Bronchial epithelial cell (primary cell): ENCODE data around the gene APBB2. TPM values are rescaled to one million over a fixed set of nuclear protein-coding genes. Genes with fewer than 3 reads are reported as not detected.

Experiments used
- DNase-seq: peaks from one replicate; pipeline ENCODE4 v3.0.0-alpha.2; 2010; ENCODE audit warnings: low read depth
- FAIRE-seq: peaks from 2 replicates; lab custom pipeline; 2011; peaks lifted over from hg19 to GRCh38; lab: Jason Lieb, UNC
- H3K27me3 ChIP-seq: 2 replicates; pipeline ENCODE4 v1.5.1; 2011; ENCODE audit warnings: low read length; ENCODE audit not compliant: control insufficient read depth, insufficient read depth
- H3K36me3 ChIP-seq: 2 replicates; pipeline ENCODE4 v1.5.1; 2011; ENCODE audit warnings: low read length; ENCODE audit not compliant: control insufficient read depth, insufficient read depth
- H3K4me3 ChIP-seq: 2 replicates; pipeline ENCODE4 v1.5.1; 2011; ENCODE audit warnings: mild to moderate bottlenecking, low read depth, low read length, control low read depth
- total RNA-seq: library from RNA; depleted of rRNA; stranded (reverse); fragments of >200 nt; gene quantifications from 2 replicates; pipeline ENCODE4 v1.2.1, GENCODE V29; 2014
- TF ChIP-seq, protein P1 (sequence below): IDR thresholded peaks from 2 replicates; pipeline ENCODE4 v1.5.1; 2011; ENCODE audit warnings: mild to moderate bottlenecking, moderate library complexity, low read length, control low read depth, inconsistent platforms; ENCODE audit not compliant: insufficient read depth, severe bottlenecking

Gene APBB2
- total RNA-seq, 1 donor from 2014 or later = 39.2 TPM

- Histone ChIP-seq H3K36me3 (peaks cover 2% of the 10 kb centered on the region), H3K4me3 (no peak overlapping the region), H3K27me3 (no peaks in the 10 kb centered on the region)
- FAIRE-seq = no peak
- DNase-seq = peak; percentile 93
- TF ChIP-seq, protein P1, sequence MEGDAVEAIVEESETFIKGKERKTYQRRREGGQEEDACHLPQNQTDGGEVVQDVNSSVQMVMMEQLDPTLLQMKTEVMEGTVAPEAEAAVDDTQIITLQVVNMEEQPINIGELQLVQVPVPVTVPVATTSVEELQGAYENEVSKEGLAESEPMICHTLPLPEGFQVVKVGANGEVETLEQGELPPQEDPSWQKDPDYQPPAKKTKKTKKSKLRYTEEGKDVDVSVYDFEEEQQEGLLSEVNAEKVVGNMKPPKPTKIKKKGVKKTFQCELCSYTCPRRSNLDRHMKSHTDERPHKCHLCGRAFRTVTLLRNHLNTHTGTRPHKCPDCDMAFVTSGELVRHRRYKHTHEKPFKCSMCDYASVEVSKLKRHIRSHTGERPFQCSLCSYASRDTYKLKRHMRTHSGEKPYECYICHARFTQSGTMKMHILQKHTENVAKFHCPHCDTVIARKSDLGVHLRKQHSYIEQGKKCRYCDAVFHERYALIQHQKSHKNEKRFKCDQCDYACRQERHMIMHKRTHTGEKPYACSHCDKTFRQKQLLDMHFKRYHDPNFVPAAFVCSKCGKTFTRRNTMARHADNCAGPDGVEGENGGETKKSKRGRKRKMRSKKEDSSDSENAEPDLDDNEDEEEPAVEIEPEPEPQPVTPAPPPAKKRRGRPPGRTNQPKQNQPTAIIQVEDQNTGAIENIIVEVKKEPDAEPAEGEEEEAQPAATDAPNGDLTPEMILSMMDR = no peak
Observed at GRCh38 chr4:41009411-41009810, 204.9 kb downstream of the APBB2 start.

DNA sequence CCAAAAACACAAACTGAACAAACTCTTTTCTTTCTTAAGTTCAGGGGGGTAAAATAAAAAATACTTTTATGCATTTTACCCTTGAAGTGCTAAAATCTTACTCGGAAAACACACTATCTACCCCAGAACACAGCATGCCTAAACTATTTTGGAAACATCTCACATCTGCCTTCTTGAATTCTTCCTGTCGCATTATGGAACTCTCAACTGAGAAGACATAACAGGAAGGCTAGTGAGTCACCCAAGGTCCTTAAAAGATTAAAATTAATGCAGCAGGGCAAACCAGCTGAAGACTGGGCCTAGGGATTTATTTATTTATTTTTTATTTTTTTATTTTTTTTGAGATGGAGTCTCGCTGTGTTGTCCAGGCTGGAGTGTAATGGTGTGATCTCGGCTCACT lies 208.2 kb downstream of the APBB2 start:
- H3K4me3 ChIP-seq = no peak overlapping the region
- DNase-seq (no peak), FAIRE-seq (no peak)
- H3K27me3 ChIP-seq = no peaks in the 10 kb centered on the region
- TF ChIP-seq, protein P1 = no peak
- H3K36me3 ChIP-seq = no peaks in the 10 kb centered on the region

GRCh38 chr4:41002309-41002708 lies 212.0 kb downstream of the APBB2 start:
- TF ChIP-seq, protein P1 = no peak
- DNase-seq (no peak), FAIRE-seq (no peak)
- Histone ChIP-seq H3K4me3 (no peak overlapping the region), H3K36me3 (no peaks in the 10 kb centered on the region), H3K27me3 (no peaks in the 10 kb centered on the region)

DNA sequence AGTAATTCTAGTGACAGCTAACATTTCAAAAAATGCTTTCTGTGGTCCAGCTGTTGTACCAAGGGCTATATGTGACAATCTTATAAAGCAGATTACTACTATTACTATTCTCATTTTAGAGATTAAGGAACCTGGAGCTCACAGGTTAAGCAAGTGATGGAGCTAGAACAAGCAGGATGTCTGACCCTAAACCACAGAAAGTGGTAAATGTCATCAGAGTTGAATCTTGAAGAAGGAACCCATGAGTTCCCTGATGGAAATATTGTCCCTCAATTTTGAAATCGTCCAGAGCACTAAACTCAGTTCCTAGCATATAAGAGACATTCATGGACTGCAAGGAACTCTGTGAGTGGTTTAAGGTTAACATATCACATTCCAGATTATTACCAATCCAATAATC lies 214.0 kb downstream of the APBB2 start:
- no peaks in the 10 kb centered on the region for H3K27me3 ChIP-seq
- DNase-seq (no peak), FAIRE-seq (no peak)
- H3K36me3 ChIP-seq = no peaks in the 10 kb centered on the region
- TF ChIP-seq, protein P1 = no peak
- no peak overlapping the region for H3K4me3 ChIP-seq

DNA sequence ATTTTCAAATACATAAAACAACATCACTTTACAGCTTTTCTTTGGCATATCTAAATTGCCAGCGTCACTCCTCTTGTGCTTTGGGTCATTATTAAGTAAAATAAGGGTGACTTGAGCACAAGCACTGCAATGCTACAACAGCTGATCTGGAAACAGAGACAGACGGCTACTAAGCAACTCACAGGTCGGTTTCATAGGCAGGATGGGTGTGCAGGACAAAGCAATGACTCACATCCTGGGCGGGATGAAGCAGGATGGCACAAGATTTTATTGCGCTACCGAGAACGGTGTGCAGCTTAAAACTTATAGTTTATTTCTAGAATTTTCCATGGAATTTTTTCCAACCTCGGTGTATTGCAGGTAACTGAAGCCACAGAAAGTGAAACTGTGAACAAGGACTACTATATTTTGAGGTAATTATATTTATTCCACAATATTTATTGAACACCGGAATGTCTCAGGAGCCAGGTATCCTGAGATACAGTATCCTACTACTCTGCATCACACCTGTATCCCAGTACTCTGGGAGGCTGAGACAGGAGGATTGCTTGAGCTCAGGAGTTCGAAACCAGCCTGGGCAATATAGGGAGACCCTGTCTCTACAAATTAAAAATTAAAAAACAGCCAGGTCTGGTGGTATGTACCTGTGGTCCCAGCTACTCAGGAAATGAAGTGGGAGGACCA lies 215.5 kb downstream of the APBB2 start:
- FAIRE-seq (no peak), DNase-seq (peak; percentile 94)

More for the DNA sequence above, 215.5 kb downstream of the APBB2 start:
- no peak overlapping the region for H3K4me3 ChIP-seq
- H3K36me3 ChIP-seq = no peaks in the 10 kb centered on the region
- TF ChIP-seq, protein P1 = no peak
- H3K27me3 ChIP-seq = no peaks in the 10 kb centered on the region
